BE2C (cell line): ENCODE results near the gene TAAR2.

ENCODE experiments used
- DNase-seq: peaks from one replicate; pipeline ENCODE4 v3.0.0-alpha.2; 2020
- H3K27me3 ChIP-seq: fragments of 250-450 bp; sonication (Bioruptor Pico); 2 replicates; pipeline ENCODE4 v1.5.1; 2020; ENCODE audit warnings: mild to moderate bottlenecking
- H3K36me3 ChIP-seq: fragments of 250-450 bp; sonication (Bioruptor Pico); 2 replicates; pipeline ENCODE4 v1.5.1; 2020; ENCODE audit warnings: mild to moderate bottlenecking
- H3K4me1 ChIP-seq: fragments of 250-450 bp; sonication (Bioruptor Pico); 2 replicates; pipeline ENCODE4 v1.5.1; 2020
- H3K4me3 ChIP-seq: 2 replicates; pipeline ENCODE4 v1.5.1; 2011; ENCODE audit warnings: low read depth, low read length
- H3K9me3 ChIP-seq: fragments of 250-450 bp; sonication (Bioruptor Pico); 2 replicates; pipeline ENCODE4 v1.5.1; 2020
- TF ChIP-seq, protein P1 (sequence below): IDR thresholded peaks from 2 replicates; pipeline ENCODE4 v1.5.1; 2012; ENCODE audit warnings: mild to moderate bottlenecking, low read depth, low read length

Gene TAAR2

DNA sequence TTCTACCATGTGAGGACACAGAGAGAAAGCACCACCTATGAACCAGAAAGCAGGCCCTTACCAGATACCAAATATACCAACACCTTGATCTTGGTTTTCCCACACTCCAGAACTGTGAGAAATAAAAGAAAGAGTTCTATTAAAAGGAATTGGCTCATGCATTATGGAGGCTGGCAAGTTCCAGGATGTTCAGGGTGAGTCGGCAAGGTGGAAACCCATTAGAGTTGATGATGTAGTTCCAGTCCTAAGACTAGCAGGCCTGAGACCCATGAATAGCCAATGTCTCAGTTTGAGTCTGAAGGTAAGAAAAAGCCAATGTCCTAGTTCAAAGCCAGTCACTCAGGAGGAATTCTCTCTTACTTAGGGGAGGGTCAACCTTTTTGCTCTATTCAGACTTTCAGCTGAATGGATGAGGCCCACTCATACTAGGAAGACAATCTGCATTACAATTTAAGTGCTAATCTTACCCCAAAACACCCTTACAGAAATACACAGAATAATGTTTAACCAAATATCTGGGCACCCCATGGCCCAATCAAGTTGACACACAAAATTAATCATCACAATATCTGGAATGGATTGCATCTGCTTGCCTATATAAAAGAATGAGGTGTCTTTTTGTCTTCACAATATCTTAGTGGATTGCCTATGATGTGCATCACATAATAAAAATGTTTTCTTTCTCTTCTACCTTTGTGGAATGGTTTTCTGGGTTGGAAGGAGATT is 40.4 kb upstream of the TAAR2 start:
- Histone ChIP-seq H3K27me3 (peaks cover 4% of the 10 kb centered on the region), H3K4me3 (no peak overlapping the region), H3K9me3 (no peaks in the 10 kb centered on the region), H3K4me1 (no peaks in the 10 kb centered on the region), H3K36me3 (no peaks in the 10 kb centered on the region)
- TF ChIP-seq, protein P1, sequence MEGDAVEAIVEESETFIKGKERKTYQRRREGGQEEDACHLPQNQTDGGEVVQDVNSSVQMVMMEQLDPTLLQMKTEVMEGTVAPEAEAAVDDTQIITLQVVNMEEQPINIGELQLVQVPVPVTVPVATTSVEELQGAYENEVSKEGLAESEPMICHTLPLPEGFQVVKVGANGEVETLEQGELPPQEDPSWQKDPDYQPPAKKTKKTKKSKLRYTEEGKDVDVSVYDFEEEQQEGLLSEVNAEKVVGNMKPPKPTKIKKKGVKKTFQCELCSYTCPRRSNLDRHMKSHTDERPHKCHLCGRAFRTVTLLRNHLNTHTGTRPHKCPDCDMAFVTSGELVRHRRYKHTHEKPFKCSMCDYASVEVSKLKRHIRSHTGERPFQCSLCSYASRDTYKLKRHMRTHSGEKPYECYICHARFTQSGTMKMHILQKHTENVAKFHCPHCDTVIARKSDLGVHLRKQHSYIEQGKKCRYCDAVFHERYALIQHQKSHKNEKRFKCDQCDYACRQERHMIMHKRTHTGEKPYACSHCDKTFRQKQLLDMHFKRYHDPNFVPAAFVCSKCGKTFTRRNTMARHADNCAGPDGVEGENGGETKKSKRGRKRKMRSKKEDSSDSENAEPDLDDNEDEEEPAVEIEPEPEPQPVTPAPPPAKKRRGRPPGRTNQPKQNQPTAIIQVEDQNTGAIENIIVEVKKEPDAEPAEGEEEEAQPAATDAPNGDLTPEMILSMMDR, result no peak
- DNase-seq, result no peak

DNA sequence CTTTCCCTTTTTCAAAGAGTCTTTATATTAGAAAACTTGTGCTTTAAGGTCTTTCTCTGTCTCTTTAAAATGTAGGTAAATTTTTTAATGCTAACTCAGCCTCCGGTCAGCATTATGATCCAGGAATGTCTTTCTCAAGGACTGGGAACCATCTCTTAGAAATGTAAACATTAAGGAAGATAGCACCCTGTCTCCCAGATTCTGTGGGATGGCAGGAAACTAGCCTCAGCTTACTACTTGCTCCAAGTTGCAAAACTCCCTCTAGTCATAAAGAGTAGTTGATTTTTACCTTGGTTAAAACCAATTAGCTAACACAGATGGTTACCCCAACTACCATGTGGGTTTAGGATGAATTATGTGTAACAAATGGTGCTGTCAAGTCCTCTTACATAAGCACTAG is 39.6 kb upstream of the TAAR2 start:
- Histone ChIP-seq H3K36me3 (no peaks in the 10 kb centered on the region), H3K27me3 (peaks cover 9% of the 10 kb centered on the region), H3K4me1 (no peaks in the 10 kb centered on the region), H3K4me3 (no peak overlapping the region), H3K9me3 (no peaks in the 10 kb centered on the region)
- TF ChIP-seq, protein P1, result no peak
- DNase-seq, result no peak

DNA sequence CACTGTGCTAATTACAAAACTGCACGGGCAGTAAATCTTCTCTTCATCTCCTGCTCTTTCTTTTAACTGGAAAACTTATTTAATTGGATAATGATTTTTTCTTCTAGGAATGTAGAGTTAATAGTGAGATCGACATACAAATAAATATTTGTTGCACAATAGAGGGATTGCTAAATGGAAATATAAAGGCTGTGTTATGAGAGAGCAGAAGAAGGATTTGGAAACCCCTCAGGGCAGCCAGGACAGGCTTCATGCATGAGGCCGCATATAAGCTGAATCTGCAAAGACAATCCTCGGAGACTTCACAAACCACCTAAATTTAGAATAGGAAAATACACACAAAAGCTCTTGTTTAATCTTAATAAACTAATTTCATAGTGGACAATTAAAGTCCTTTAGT is 37.8 kb upstream of the TAAR2 start:
- no peaks in the 10 kb centered on the region for H3K9me3 ChIP-seq
- DNase-seq, result no peak
- no peaks in the 10 kb centered on the region for H3K4me1 ChIP-seq

DNA sequence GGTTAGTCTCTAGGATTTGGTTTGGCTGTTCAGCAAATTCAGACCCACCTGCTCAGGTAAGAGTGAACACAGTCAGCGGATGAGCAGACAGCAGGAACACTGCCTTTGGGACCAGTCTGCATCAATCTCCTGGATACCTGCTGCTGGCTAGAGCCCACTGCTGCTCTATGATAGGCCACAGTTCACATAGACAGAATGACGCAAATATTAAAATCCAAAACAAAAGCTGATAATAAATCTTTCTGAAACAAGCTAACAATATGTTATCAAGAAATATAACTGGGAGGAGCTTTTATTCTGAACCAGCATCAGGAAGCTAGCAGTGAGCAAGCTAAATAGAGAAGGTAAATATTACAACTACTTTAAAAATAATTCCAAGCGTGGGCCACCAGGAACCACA is 35.0 kb upstream of the TAAR2 start, which contains the start of gene TAAR1:
TSS of gene TAAR1 (minus strand) at position 101 of the 400 bp plus-strand sequence. CDS start 13,179 bp downstream, outside the sequence.
- Histone ChIP-seq H3K9me3 (no peaks in the 10 kb centered on the region), H3K27me3 (peaks cover 15% of the 10 kb centered on the region), H3K36me3 (no peaks in the 10 kb centered on the region), H3K4me3 (no peak within 1 kb of the TSS), H3K4me1 (no peaks in the 10 kb centered on the region)
- TF ChIP-seq, protein P1, result no peak
- DNase-seq, result no peak

More for the DNA sequence above, 37.8 kb upstream of the TAAR2 start:
- no peak overlapping the region for H3K4me3 ChIP-seq
- TF ChIP-seq, protein P1, result no peak
- H3K27me3 ChIP-seq, result peaks cover 9% of the 10 kb centered on the region
- H3K36me3 ChIP-seq, result no peaks in the 10 kb centered on the region

DNA sequence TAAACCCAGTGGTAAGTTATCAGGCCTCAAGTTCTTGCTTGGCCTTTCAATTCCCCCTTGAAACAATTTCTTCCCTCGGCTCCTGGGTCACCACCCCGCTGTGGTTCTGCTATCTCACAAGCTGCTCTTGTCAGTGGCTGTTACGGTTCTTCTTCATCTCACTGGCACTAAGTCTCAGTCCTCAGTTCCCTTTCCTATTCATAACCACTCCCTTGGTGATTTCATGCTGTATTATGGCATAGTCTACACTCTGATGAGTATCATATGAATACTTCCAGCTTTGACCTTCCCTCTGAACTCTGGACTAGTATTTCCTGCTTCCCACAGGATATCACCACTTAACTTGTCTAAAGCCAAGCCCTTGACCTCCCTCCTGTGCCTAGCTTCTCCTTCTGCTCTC is 27.0 kb upstream of the TAAR2 start:
- peaks cover 11% of the 10 kb centered on the region for H3K27me3 ChIP-seq
- TF ChIP-seq, protein P1, result no peak
- H3K4me1 ChIP-seq, result no peaks in the 10 kb centered on the region
- H3K4me3 ChIP-seq, result no peak overlapping the region
- H3K9me3 ChIP-seq, result no peaks in the 10 kb centered on the region; the same call in 1 of the 2 replicates
- H3K36me3 ChIP-seq, result no peaks in the 10 kb centered on the region
- no peak for DNase-seq

DNA sequence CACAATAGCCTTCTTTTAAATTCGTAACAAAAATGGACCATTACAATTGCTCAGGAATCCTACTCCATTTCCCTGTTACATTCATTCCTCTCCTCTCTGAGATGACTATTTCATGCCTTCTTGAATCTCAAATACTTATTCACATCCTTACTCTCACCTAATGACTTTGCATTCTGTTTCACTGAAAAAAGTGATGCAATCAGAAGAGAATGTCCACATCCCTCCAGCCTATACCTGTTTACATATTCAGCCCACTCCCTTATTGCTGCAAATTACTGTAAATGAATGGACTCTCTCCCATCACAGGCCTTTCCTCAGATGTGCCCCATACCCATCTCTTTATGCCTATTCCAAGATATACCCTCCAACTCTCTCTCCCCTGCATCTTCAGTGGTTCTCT is 26.4 kb upstream of the TAAR2 start:
- no peak for DNase-seq
- Histone ChIP-seq H3K4me1 (no peaks in the 10 kb centered on the region), H3K4me3 (no peak overlapping the region), H3K9me3 (no peaks in the 10 kb centered on the region; the same call in 1 of the 2 replicates), H3K36me3 (no peaks in the 10 kb centered on the region), H3K27me3 (peaks cover 11% of the 10 kb centered on the region)
- TF ChIP-seq, protein P1, result no peak
